OCI-LY7 (cell line): ENCODE results near the gene CREB5.

Experiments used
- CTCF ChIP-seq: fragments of 200-600 bp; sonication (generic); conservative IDR thresholded peaks from 2 replicates; pipeline ENCODE4 v1.5.1; 2014; ENCODE audit warnings: mild to moderate bottlenecking, antibody characterized with exemption, low read length, moderate library complexity, mixed read lengths
- EZH2phosphoT487 ChIP-seq: fragments of 200-600 bp; sonication (generic); IDR thresholded peaks from 2 replicates; pipeline ENCODE4 v1.6.1; 2018; ENCODE audit warnings: low read depth, borderline replicate concordance, mild to moderate bottlenecking, mixed run types, antibody characterized with exemption, low read length, moderate library complexity, mixed read lengths

- TF ChIP-seq EZH2phosphoT487 (no peak), CTCF (no peak)
Observed at GRCh38 chr7:28759475-28759971, 347.2 kb downstream of the CREB5 start.
